ENCODE results near the gene RARRES1.

GRCh38 chr3:158775426-158776410 is 43.5 kb upstream of the RARRES1 start:
- no peak for TF ChIP-seq POLR2A (IDR thresholded peaks at IDR 0.05)
- no peak for TF ChIP-seq CTCF (IDR thresholded peaks at IDR 0.05)
